ENCODE results near the gene HOXC10. TPM values are rescaled to one million over a fixed set of nuclear protein-coding genes. Genes with fewer than 3 reads are reported as not detected.

HOXC10 gene
- total RNA-seq, 3 donors from 2014 or later (not counting 1 experiment from before 2014, with no cell fraction given) = not detected

DNA sequence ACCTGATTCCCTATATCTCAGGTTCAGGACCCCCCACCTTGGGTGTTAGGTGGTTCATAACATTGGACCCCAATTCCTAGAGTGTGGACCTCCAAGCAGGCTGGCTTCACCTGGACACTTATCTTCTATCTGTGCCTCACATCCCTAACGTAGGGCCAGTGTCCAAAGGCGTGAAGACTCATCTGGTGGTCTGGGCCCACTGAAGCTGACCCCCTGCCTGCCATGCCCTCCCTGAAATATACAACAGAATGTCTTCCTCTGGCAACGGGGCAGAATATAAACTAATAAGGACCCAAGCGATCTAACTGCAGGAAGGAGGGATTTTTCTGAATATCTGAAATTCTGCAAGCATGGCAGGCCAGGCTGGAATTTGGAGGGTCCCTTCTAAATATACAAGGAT is 40.7 kb upstream of the HOXC10 start:
- TF ChIP-seq, protein P1, sequence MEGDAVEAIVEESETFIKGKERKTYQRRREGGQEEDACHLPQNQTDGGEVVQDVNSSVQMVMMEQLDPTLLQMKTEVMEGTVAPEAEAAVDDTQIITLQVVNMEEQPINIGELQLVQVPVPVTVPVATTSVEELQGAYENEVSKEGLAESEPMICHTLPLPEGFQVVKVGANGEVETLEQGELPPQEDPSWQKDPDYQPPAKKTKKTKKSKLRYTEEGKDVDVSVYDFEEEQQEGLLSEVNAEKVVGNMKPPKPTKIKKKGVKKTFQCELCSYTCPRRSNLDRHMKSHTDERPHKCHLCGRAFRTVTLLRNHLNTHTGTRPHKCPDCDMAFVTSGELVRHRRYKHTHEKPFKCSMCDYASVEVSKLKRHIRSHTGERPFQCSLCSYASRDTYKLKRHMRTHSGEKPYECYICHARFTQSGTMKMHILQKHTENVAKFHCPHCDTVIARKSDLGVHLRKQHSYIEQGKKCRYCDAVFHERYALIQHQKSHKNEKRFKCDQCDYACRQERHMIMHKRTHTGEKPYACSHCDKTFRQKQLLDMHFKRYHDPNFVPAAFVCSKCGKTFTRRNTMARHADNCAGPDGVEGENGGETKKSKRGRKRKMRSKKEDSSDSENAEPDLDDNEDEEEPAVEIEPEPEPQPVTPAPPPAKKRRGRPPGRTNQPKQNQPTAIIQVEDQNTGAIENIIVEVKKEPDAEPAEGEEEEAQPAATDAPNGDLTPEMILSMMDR (IDR thresholded peaks at IDR 0.05) = no peak

DNA sequence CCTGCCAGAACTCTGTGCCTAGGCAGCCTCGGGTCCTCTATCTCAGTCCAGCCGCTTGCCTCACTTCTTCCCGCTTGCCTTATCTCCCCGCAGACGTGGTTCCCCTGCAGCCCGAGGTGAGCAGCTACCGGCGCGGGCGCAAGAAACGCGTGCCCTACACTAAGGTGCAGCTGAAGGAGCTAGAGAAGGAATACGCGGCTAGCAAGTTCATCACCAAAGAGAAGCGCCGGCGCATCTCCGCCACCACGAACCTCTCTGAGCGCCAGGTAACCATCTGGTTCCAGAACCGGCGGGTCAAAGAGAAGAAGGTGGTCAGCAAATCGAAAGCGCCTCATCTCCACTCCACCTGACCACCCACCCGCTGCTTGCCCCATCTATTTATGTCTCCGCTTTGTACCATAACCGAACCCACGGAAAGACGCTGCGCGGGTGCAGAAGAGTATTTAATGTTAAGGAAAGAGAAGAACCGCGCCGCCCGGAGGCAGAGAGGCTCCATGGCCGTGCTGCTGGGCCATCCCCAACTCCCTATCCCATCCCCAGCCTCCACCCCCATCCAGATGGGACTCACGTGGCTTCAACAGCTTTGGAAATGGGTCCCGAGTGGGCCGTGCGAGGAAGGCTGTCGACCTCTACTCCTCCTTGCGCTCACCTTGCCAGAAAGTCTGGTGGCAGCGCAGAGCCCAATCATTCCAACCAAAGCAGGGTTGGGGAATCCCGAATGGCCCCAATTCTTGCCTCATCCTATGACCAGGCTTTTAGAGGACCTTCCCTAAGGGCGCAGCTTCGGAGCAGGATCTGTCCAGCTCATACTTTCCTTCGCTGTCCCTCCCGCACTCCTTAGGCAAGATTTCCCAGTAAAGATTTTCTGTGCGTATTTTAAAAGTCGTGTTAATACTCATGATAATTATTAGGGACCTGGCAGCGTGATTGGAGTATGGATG is 39.8 kb upstream of the HOXC10 start:
- no peaks in the 10 kb centered on the region for H3K9me3 ChIP-seq (ENCODE audit: control insufficient read depth, insufficient read depth, low read length)
- ATAC-seq = no peak
- peaks cover 73% of the 10 kb centered on the region for H3K27me3 ChIP-seq (ENCODE audit: control insufficient read depth, insufficient read depth, low read length)
- intact Hi-C loops (cut with micrococcal nuclease) = no loop called here
- H3K9me3 Mint-ChIP-seq = no peaks in the 10 kb centered on the region
- WGBS (ENCODE audit: insufficient coverage) = 13% methylated on average over 47 of the region's 51 CpGs
- H3K4me1 Mint-ChIP-seq = peaks cover 0 to under 1% of the 10 kb centered on the region in 2 donors
- no peak overlapping the region for H3K4me3 ChIP-seq (ENCODE audit: low read length)
- no peak overlapping the region for H3K27ac ChIP-seq (ENCODE audit: low read length)
- no peak overlapping the region for H3K27ac Mint-ChIP-seq
- no peak overlapping the region for H3K4me3 Mint-ChIP-seq
- no peaks in the 10 kb centered on the region for H3K36me3 Mint-ChIP-seq
- TF ChIP-seq, protein P1 (IDR thresholded peaks at IDR 0.05) = no peak
- no peaks in the 10 kb centered on the region for H3K4me1 ChIP-seq (ENCODE audit: control insufficient read depth, insufficient read depth, low read length)
- peaks cover 81 to 89% of the 10 kb centered on the region in 2 donors for H3K27me3 Mint-ChIP-seq (ENCODE audit: low read depth in 2 of 2)
- no peaks in the 10 kb centered on the region for H3K36me3 ChIP-seq (ENCODE audit: control insufficient read depth, insufficient read depth, low read length)
- no peak for DNase-seq

More for the DNA sequence above, 40.7 kb upstream of the HOXC10 start:
- H3K36me3 Mint-ChIP-seq = no peaks in the 10 kb centered on the region
- no peaks in the 10 kb centered on the region for H3K9me3 Mint-ChIP-seq
- Histone ChIP-seq H3K27ac (ENCODE audit: low read length) (no peak overlapping the region), H3K36me3 (ENCODE audit: control insufficient read depth, insufficient read depth, low read length) (no peaks in the 10 kb centered on the region), H3K4me3 (ENCODE audit: low read length) (no peak overlapping the region), H3K9me3 (ENCODE audit: control insufficient read depth, insufficient read depth, low read length) (no peaks in the 10 kb centered on the region), H3K4me1 (ENCODE audit: control insufficient read depth, insufficient read depth, low read length) (no peaks in the 10 kb centered on the region), H3K27me3 (ENCODE audit: control insufficient read depth, insufficient read depth, low read length) (peaks cover 72% of the 10 kb centered on the region)
- peaks cover 0 to 5% of the 10 kb centered on the region in 2 donors for H3K4me1 Mint-ChIP-seq
- peaks cover 78 to 90% of the 10 kb centered on the region in 2 donors for H3K27me3 Mint-ChIP-seq (ENCODE audit: low read depth in 2 of 2)
- no peak overlapping the region for H3K4me3 Mint-ChIP-seq
- DNase-seq (no peak), ATAC-seq (no peak)
- WGBS (ENCODE audit: insufficient coverage) = 13% methylated on average over 4 of the region's 4 CpGs
- H3K27ac Mint-ChIP-seq = no peak overlapping the region
- intact Hi-C loops (cut with micrococcal nuclease) = no loop called here

DNA sequence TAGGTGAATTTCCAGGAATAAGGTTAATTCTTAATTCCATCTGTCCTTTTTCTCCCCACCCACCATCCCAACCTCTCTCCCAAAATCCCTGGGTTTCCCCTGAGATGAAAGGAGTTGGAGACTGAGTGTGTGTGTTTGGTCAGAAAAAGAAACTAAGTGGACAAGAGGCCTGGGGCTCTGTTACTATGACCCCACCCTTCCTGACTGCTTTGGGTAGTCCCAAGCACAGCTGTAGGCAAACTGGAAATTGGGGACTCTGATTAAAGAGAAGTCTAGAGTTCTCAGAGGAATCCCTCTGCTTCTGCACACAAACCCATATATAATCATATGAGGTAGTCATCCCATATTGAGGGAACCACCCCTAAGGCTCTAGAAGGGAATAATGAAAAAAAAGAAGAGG is 37.2 kb upstream of the HOXC10 start:
- no peaks in the 10 kb centered on the region for H3K36me3 Mint-ChIP-seq
- H3K4me1 ChIP-seq (ENCODE audit: control insufficient read depth, insufficient read depth, low read length) = peaks cover 5% of the 10 kb centered on the region
- no peak overlapping the region for H3K4me3 ChIP-seq (ENCODE audit: low read length)
- ATAC-seq = no peak
- no peak overlapping the region for H3K27ac Mint-ChIP-seq
- no peaks in the 10 kb centered on the region for H3K4me1 Mint-ChIP-seq
- no peak overlapping the region for H3K4me3 Mint-ChIP-seq
- no peaks in the 10 kb centered on the region for H3K9me3 Mint-ChIP-seq
- intact Hi-C loops (cut with micrococcal nuclease) = no loop called here
- TF ChIP-seq, protein P1 (IDR thresholded peaks at IDR 0.05) = no peak
- no peaks in the 10 kb centered on the region for H3K36me3 ChIP-seq (ENCODE audit: control insufficient read depth, insufficient read depth, low read length)
- peaks cover 82% of the 10 kb centered on the region for H3K27me3 ChIP-seq (ENCODE audit: control insufficient read depth, insufficient read depth, low read length)
- DNase-seq = no peak
- peaks cover 77 to 82% of the 10 kb centered on the region in 2 donors for H3K27me3 Mint-ChIP-seq (ENCODE audit: low read depth in 2 of 2)
- H3K27ac ChIP-seq (ENCODE audit: low read length) = no peak overlapping the region
- no peaks in the 10 kb centered on the region for H3K9me3 ChIP-seq (ENCODE audit: control insufficient read depth, insufficient read depth, low read length)

Measured in natural killer cell (primary cell).